Parathyroid adenoma (tissue), 2 donors: ENCODE measurements around the gene FCN2.

ENCODE experiments used
- H2AFZ ChIP-seq: fragments of 300-600 bp; sonication (generic); one replicate; pipeline ENCODE4 v1.7.0; 2017; ENCODE audit warnings: antibody characterized with exemption, mild to moderate bottlenecking
- H3K27ac ChIP-seq: fragments of 300-600 bp; sonication (generic); one replicate; pipeline ENCODE4 v1.7.0; 2017
- H3K27me3 ChIP-seq: fragments of 300-600 bp; sonication (generic); one replicate; pipeline ENCODE4 v1.7.0; 2017; ENCODE audit warnings: low read length; ENCODE audit not compliant: control insufficient read depth, insufficient read depth
- H3K36me3 ChIP-seq: fragments of 300-600 bp; sonication (generic); one replicate; pipeline ENCODE4 v1.7.0; 2017; ENCODE audit warnings: low read length; ENCODE audit not compliant: control insufficient read depth, insufficient read depth
- H3K4me1 ChIP-seq: fragments of 300-600 bp; sonication (generic); one replicate; pipeline ENCODE4 v1.7.0; 2017; ENCODE audit warnings: control low read depth
- H3K4me2 ChIP-seq: fragments of 300-600 bp; sonication (generic); one replicate; pipeline ENCODE4 v1.7.0; 2017; ENCODE audit warnings: low read length
- H3K4me3 ChIP-seq: fragments of 300-600 bp; sonication (generic); one replicate; pipeline ENCODE4 v1.7.0; 2017; ENCODE audit warnings: low read depth, low read length
- H3K79me2 ChIP-seq: fragments of 300-600 bp; sonication (generic); one replicate; pipeline ENCODE4 v1.7.0; 2017; ENCODE audit warnings: control low read depth
- H3K9ac ChIP-seq: fragments of 300-600 bp; sonication (generic); one replicate; pipeline ENCODE4 v1.7.0; 2017; ENCODE audit warnings: mild to moderate bottlenecking
- H3K9me3 ChIP-seq: fragments of 300-600 bp; sonication (generic); one replicate; pipeline ENCODE4 v1.7.0; 2017; ENCODE audit warnings: low read length; ENCODE audit not compliant: control insufficient read depth
- CTCF ChIP-seq: fragments of 300-600 bp; sonication (generic); IDR thresholded peaks from one replicate; pipeline ENCODE4 v1.7.0; 2017; ENCODE audit warnings: antibody characterized with exemption, mild to moderate bottlenecking
- donor health status: primary hyperparathyroidism.

Gene FCN2

DNA sequence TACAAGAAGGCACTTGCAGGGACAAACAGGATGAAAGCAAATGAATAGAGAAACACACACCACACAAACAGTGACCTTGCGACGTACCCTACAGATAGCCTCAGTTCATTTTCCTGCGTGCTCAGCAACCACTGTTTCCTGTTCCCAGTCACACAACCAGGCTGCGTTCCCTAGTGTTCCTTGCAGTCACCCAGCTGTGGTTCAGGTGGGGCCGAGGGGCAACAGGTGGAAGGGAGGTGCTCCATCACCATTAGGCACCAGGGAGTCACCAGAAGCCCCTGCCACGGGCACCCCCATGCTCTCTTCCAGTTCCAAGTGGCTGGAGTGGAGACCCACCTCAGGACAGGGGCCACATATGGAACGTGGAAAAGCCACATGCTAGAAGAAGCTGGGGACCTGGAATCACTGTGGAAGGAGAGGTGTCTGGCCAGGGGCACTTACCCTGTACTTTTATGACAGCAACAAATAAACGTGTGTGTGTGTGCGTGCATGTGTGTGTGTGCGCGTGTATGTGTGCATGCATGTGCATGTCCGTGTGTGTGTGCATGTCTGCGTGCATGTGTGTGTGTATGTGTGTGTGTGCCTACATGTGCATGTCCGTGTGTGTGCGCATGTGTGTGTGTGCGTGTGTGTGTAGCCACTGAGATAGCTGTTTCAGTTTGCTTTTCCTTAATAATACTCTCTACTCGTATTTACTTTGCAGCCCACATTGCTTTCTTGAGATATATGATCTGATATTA lies 18.8 kb upstream of the FCN2 start:
- Histone ChIP-seq H3K9me3 (no peaks in the 10 kb centered on the region), H3K36me3 (no peaks in the 10 kb centered on the region), H3K27ac (no peak overlapping the region), H2AFZ (no peak overlapping the region), H3K4me1 (no peaks in the 10 kb centered on the region), H3K27me3 (no peaks in the 10 kb centered on the region), H3K79me2 (no peaks in the 10 kb centered on the region), H3K9ac (no peak overlapping the region), H3K4me3 (no peak overlapping the region), H3K4me2 (no peak overlapping the region)
- TF ChIP-seq CTCF, result no peak

DNA sequence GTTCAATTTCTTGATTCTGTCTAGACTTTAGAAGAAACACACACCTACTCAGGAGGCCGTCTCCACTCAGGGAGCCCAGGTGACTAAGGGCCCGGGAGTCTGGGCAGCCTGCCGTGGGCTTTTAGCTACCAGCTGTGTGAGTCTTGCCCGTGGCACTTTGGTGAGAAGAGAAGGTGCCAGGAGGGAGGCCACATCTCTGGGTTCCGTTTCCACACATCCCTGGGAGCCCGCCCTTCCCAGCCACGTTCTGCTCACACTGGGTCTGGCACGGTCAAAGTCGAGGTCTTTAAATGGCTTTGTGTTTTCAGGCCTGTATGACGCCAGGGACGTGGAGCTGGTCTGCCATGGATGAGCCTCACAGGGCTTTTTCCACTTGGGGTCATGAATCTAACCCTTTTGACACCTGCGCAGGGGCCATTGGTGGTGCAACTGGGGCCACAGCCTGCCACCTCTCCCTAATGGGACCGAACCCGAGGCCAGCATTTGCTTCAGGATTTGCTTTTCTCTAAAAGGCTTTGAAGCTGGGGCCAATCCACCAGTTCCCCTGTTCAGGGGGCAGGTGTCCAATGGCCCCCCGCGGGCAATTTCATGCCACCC lies 17.2 kb upstream of the FCN2 start:
- H3K4me1 ChIP-seq, result no peaks in the 10 kb centered on the region
- TF ChIP-seq CTCF, result no peak
- no peak overlapping the region for H3K27ac ChIP-seq
- no peaks in the 10 kb centered on the region for H3K27me3 ChIP-seq
- H3K4me3 ChIP-seq, result no peak overlapping the region
- H3K79me2 ChIP-seq, result no peaks in the 10 kb centered on the region
- no peak overlapping the region for H2AFZ ChIP-seq
- H3K9me3 ChIP-seq, result no peaks in the 10 kb centered on the region
- no peaks in the 10 kb centered on the region for H3K36me3 ChIP-seq
- no peak overlapping the region for H3K4me2 ChIP-seq
- no peak overlapping the region for H3K9ac ChIP-seq

DNA sequence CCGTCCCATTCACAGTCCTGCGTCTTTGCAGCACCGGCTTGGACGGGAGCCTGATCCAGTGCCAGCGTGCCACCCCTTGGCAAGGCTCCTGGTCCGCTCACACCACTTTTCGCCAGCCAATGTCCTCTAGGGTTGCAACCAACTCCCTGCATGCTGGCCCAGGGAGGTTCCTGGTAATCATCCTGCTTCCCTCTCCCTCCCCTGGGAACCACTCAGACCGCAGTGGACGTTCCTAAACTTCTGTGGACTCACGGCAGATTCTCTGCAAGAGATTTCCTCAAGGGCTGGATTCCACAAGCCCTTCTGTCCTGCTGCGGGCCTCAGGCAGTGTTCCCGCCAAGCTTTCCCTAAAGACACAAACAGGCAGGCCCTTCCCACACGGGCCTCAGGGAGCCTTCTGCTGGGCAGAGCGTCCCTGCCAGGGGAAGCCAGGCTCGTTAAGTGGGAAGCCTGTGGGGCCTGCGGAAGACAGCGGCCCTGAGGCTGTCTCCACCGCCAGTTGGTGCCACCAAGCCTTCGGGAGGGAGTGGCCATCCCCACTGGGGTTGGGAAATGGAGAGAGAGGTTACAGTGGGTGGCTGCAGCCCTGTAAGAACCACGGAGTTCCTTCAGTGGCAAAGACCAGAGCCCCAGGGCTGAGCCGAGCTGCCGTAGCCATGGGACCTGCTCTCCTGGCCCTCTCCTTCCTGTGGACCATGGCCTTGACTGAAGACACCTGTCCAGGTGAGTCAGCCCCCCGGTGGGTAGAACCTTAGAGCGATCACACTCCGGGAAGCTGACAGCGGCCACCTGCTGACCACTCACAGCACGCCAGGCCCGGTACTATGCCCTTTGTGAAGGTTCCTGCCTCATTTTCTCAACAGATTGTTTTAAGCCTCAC lies 16.4 kb upstream of the FCN2 start:
- no peak overlapping the region for H3K4me3 ChIP-seq
- H3K36me3 ChIP-seq, result no peaks in the 10 kb centered on the region
- H3K79me2 ChIP-seq, result no peaks in the 10 kb centered on the region
- H2AFZ ChIP-seq, result no peak overlapping the region
- no peaks in the 10 kb centered on the region for H3K27me3 ChIP-seq
- no peak overlapping the region for H3K4me2 ChIP-seq
- H3K4me1 ChIP-seq, result no peaks in the 10 kb centered on the region
- no peak for TF ChIP-seq CTCF
- H3K27ac ChIP-seq, result no peak overlapping the region
- no peak overlapping the region for H3K9ac ChIP-seq
- H3K9me3 ChIP-seq, result no peaks in the 10 kb centered on the region

DNA sequence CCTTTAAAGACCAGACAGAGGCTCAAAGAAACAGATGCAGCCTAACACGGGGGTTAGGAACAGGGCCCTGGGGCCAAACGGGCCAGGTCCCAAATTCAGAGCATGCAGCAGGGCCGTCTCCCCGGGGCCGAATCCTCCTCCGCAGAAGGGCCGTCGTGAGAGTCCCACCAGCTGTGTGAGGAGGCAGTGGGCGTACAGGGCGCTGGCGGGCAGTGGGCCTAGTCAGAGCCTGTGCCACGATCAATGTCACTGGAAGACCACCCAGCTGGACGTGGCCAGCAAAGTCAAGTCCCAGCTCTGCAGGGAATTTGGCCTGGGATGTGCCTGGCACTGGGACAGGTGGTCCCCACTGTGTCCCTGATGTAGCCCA lies 15.8 kb upstream of the FCN2 start:
- no peak overlapping the region for H3K9ac ChIP-seq
- TF ChIP-seq CTCF, result no peak
- H3K27ac ChIP-seq, result no peak overlapping the region

More for the DNA sequence above, 15.8 kb upstream of the FCN2 start:
- no peaks in the 10 kb centered on the region for H3K79me2 ChIP-seq
- no peaks in the 10 kb centered on the region for H3K27me3 ChIP-seq
- H3K4me2 ChIP-seq, result no peak overlapping the region
- no peaks in the 10 kb centered on the region for H3K4me1 ChIP-seq
- H3K4me3 ChIP-seq, result no peak overlapping the region
- no peaks in the 10 kb centered on the region for H3K9me3 ChIP-seq
- H3K36me3 ChIP-seq, result no peaks in the 10 kb centered on the region
- no peak overlapping the region for H2AFZ ChIP-seq
